ENCODE measurements around the gene PCNX3. TPM values are rescaled to one million over a fixed set of nuclear protein-coding genes. Genes with fewer than 3 reads are reported as not detected.

The PCNX3 gene
- total and polyA plus RNA-seq, 10 of the 15 experiments (the other 5 are each of a cell fraction or from before 2014, with no cell fraction given): 0.03 to 46.6 (median 8.4) TPM

- TF ChIP-seq NFXL1 (IDR thresholded peaks at IDR 0.05; ENCODE audit: borderline replicate concordance) (no peak), SMAD1 (IDR thresholded peaks at IDR 0.05; ENCODE audit: low read depth, partially characterized antibody) (peak; percentile 68), TCF7 (IDR thresholded peaks at IDR 0.05; ENCODE audit: borderline replicate concordance) (no peak), SMARCA5 (IDR thresholded peaks at IDR 0.05) (0 out of 2 replicates have a peak, but pooled peaks have one; percentile 26), FOXM1 (IDR thresholded peaks at IDR 0.05; ENCODE audit: low read depth, low read length) (no peak)
- TF ChIP-seq, protein P1, sequence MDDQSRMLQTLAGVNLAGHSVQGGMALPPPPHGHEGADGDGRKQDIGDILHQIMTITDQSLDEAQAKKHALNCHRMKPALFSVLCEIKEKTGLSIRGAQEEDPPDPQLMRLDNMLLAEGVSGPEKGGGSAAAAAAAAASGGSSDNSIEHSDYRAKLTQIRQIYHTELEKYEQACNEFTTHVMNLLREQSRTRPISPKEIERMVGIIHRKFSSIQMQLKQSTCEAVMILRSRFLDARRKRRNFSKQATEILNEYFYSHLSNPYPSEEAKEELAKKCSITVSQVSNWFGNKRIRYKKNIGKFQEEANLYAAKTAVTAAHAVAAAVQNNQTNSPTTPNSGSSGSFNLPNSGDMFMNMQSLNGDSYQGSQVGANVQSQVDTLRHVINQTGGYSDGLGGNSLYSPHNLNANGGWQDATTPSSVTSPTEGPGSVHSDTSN (IDR thresholded peaks at IDR 0.05; ENCODE audit: insufficient replicate concordance, low read depth, low read length): no peak
- TF ChIP-seq, protein P2, sequence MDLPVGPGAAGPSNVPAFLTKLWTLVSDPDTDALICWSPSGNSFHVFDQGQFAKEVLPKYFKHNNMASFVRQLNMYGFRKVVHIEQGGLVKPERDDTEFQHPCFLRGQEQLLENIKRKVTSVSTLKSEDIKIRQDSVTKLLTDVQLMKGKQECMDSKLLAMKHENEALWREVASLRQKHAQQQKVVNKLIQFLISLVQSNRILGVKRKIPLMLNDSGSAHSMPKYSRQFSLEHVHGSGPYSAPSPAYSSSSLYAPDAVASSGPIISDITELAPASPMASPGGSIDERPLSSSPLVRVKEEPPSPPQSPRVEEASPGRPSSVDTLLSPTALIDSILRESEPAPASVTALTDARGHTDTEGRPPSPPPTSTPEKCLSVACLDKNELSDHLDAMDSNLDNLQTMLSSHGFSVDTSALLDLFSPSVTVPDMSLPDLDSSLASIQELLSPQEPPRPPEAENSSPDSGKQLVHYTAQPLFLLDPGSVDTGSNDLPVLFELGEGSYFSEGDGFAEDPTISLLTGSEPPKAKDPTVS (IDR thresholded peaks at IDR 0.05; ENCODE audit: low read depth, low read length): no peak
Measured at GRCh38 chr11:65652511-65653228, 37.1 kb downstream of the PCNX3 start (continued).
